ENCODE results near the gene SRGAP3.
"Not testable (repeated sequence)": the region's sequence is repeated elsewhere in the genome, so short reads cannot be mapped to it uniquely, and the experiment has no call there.

SRGAP3 gene

GRCh38 chr3:9249273-9250192 lies at the start of gene SRGAP3:
TSS of gene SRGAP3 (minus strand) at chr3:9249646. CDS start at chr3:9248951, 695 bp downstream.
- H3K9me3 Mint-ChIP-seq: no peaks in the 10 kb centered on the region
- peaks cover 41% of the 10 kb centered on the region for H3K4me1 Mint-ChIP-seq (ENCODE audit: low read depth)
- intact Hi-C loops (cut with micrococcal nuclease): no loop called here
- peaks cover 10% of the 10 kb centered on the region for H3K27me3 Mint-ChIP-seq
- no peaks in the 10 kb centered on the region for H3K36me3 Mint-ChIP-seq (ENCODE audit: low read depth)
- peak within 1 kb of the TSS; percentile 77 for H3K27ac Mint-ChIP-seq
- H3K4me3 Mint-ChIP-seq: peak within 1 kb of the TSS; percentile 74

DNA sequence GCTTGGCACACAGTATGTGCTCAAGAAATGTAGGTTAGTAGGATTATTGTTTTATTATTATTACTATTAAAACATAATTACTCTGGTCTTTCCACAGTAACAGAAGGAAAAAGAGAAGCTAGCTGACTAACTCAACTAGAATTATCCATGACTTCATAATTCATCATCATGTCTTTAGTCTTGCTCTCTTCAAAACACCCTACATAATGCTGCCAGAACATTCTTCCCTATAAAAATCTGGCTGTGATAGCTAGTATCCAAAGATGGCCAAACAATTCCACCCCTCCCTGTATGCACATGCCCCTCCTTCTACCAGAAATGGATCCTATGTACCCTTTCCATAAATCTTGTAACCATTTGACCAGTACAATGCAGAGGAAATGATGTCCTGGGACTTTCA lies 48.8 kb upstream of the SRGAP3 start:
- Mint-ChIP-seq H3K36me3 (ENCODE audit: low read depth) (no peaks in the 10 kb centered on the region), H3K27me3 (peaks cover 13% of the 10 kb centered on the region), H3K4me3 (no peak overlapping the region), H3K27ac (no peak overlapping the region), H3K9me3 (no peaks in the 10 kb centered on the region), H3K4me1 (ENCODE audit: low read depth) (peaks cover 7% of the 10 kb centered on the region)
- intact Hi-C loops (cut with micrococcal nuclease): no loop called here

DNA sequence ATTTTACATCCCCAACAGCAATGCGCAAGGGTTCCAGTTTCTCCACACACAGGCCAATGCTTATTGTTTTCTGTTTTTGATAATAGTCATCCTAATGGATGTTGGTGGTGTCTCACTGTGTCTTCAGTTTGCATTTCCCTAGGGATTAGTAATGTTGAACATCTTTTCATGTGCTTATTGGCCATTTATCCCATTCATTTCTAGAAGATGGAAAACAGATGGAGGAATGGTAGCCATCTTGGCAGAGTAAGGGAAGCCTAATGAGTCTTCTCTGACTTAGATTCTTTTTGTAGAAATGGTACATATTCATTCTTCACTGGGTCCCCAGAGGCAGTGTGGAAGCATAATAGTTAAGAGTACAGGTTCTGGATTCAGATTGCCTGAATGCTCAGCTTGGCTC lies 46.8 kb upstream of the SRGAP3 start:
- Mint-ChIP-seq H3K27me3 (peaks cover 18% of the 10 kb centered on the region), H3K36me3 (ENCODE audit: low read depth) (no peaks in the 10 kb centered on the region), H3K4me1 (ENCODE audit: low read depth) (no peaks in the 10 kb centered on the region), H3K4me3 (no peak overlapping the region), H3K9me3 (no peaks in the 10 kb centered on the region), H3K27ac (no peak overlapping the region)
- intact Hi-C loops (cut with micrococcal nuclease): no loop called here

DNA sequence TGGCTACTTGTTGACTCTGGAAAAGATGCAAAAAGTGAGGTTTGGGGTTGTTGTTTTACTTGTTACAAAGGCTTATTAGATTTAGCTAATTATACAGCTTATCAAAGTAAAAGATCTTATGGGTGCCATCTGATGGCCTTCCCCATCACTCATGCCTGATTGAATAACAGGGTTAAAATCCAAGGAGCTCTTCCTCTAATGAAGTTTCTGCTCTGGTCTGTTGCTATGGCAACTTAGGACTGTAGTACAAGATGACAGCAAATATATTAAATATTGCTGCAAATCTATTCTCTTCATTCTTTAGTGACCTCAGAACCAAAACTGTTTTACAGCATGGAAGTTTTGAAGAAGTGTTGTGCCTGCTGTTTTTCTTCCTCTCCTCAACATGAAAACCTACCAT lies 45.6 kb upstream of the SRGAP3 start:
- intact Hi-C loops (cut with micrococcal nuclease): no loop called here
- Mint-ChIP-seq H3K27ac (no peak overlapping the region), H3K4me1 (ENCODE audit: low read depth) (no peaks in the 10 kb centered on the region), H3K27me3 (peaks cover 15% of the 10 kb centered on the region), H3K36me3 (ENCODE audit: low read depth) (no peaks in the 10 kb centered on the region), H3K9me3 (no peaks in the 10 kb centered on the region), H3K4me3 (no peak overlapping the region)

DNA sequence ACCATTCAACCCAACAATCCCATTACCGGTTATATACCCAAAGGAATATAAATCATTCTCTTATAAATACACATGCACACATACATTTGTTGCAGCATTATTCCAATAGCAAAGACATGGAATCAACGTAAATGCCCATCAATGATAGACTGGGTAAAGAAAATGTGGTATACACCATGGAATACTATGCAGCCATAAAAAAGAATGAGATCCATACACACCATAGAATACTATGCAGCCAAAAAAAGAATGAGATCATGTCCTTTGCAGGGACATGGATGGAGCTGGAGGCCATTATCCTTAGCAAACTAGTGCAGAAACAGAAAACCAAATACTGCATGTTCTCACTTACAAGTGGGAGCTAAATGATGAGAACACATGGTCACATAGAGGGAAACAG lies 44.5 kb upstream of the SRGAP3 start:
- H3K36me3 Mint-ChIP-seq (ENCODE audit: low read depth); H3K4me3 Mint-ChIP-seq; H3K9me3 Mint-ChIP-seq; H3K27ac Mint-ChIP-seq; intact Hi-C loops (cut with micrococcal nuclease); H3K4me1 Mint-ChIP-seq (ENCODE audit: low read depth): not testable (repeated sequence)
- peaks cover 15% of the 10 kb centered on the region for H3K27me3 Mint-ChIP-seq

- no peaks in the 10 kb centered on the region for H3K9me3 Mint-ChIP-seq
- H3K4me1 Mint-ChIP-seq (ENCODE audit: low read depth): no peaks in the 10 kb centered on the region
- H3K27ac Mint-ChIP-seq: no peak overlapping the region
- H3K27me3 Mint-ChIP-seq: peaks cover 15% of the 10 kb centered on the region
- H3K4me3 Mint-ChIP-seq: no peak overlapping the region
- no peaks in the 10 kb centered on the region for H3K36me3 Mint-ChIP-seq (ENCODE audit: low read depth)
- intact Hi-C loops (cut with micrococcal nuclease): no loop called here
These were observed 43.6 kb upstream of the SRGAP3 start for GRCh38 chr3:9293076-9293475.

- H3K27ac Mint-ChIP-seq: no peak overlapping the region
- H3K4me3 Mint-ChIP-seq: no peak overlapping the region
- no peaks in the 10 kb centered on the region for H3K4me1 Mint-ChIP-seq (ENCODE audit: low read depth)
- H3K27me3 Mint-ChIP-seq: peaks cover 16% of the 10 kb centered on the region
- H3K36me3 Mint-ChIP-seq (ENCODE audit: low read depth): no peaks in the 10 kb centered on the region
- intact Hi-C loops (cut with micrococcal nuclease): no loop called here
- H3K9me3 Mint-ChIP-seq: no peaks in the 10 kb centered on the region
These were observed 43.1 kb upstream of the SRGAP3 start for GRCh38 chr3:9292516-9292915.

DNA sequence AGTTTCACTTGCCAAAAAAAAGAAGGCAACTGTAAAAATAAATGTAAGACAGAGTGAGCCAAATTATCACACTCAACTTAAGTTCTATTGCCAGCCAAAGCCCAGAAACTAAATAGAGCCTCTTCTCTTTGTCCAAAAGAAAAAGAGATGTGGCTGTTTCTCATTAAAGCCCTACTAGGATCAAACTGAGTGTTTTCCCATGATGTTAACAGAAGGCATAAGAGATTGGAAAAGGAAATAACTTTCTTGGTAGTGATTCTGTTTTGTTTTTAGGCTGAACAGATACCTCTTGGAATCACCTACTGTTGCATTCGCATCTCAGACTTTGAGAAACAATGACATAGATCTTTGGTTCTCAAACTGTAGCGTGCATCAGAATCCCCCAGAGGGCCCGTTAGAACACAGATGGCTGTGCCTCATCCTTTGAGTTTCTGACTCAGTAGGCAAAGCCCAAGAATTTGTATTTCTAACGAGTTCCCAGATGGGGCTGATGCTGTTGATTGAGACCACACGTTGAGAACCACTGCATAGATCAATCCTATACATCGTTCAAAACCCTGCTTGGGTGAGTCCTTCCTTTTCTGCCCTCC lies 42.5 kb upstream of the SRGAP3 start:
- no peak overlapping the region for H3K27ac Mint-ChIP-seq
- peaks cover 16% of the 10 kb centered on the region for H3K27me3 Mint-ChIP-seq
- intact Hi-C loops (cut with micrococcal nuclease): no loop called here
- H3K4me3 Mint-ChIP-seq: no peak overlapping the region
- no peaks in the 10 kb centered on the region for H3K4me1 Mint-ChIP-seq (ENCODE audit: low read depth)
- H3K9me3 Mint-ChIP-seq: no peaks in the 10 kb centered on the region
- no peaks in the 10 kb centered on the region for H3K36me3 Mint-ChIP-seq (ENCODE audit: low read depth)

GRCh38 chr3:9290566-9290965 lies 41.1 kb upstream of the SRGAP3 start:
- Mint-ChIP-seq H3K9me3 (no peaks in the 10 kb centered on the region), H3K36me3 (ENCODE audit: low read depth) (no peaks in the 10 kb centered on the region), H3K27ac (no peak overlapping the region), H3K4me1 (ENCODE audit: low read depth) (no peaks in the 10 kb centered on the region), H3K27me3 (peaks cover 14% of the 10 kb centered on the region), H3K4me3 (no peak overlapping the region)
- intact Hi-C loops (cut with micrococcal nuclease): no loop called here

DNA sequence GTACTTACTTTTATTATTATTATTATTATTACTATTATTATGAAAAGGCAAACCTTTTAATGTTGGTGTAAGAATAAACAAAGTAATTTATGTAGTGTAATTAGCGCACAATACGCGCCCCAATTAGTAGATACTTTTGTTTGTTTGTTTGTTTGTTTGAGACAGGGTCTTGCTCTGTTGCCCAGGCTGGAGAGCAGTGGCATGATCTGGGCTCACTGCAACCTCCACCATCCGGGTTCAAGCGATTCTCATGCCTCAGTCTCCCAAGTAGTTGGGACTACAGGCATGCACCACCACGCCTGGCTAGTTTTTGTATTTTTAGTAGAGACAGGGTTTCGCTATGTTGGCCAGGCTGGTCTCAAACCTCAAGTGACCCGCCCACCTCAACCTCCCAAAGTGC lies 32.1 kb upstream of the SRGAP3 start:
- H3K4me1 Mint-ChIP-seq (ENCODE audit: low read depth); H3K36me3 Mint-ChIP-seq (ENCODE audit: low read depth); intact Hi-C loops (cut with micrococcal nuclease); H3K27ac Mint-ChIP-seq; H3K9me3 Mint-ChIP-seq; H3K27me3 Mint-ChIP-seq; H3K4me3 Mint-ChIP-seq: not testable (repeated sequence)

DNA sequence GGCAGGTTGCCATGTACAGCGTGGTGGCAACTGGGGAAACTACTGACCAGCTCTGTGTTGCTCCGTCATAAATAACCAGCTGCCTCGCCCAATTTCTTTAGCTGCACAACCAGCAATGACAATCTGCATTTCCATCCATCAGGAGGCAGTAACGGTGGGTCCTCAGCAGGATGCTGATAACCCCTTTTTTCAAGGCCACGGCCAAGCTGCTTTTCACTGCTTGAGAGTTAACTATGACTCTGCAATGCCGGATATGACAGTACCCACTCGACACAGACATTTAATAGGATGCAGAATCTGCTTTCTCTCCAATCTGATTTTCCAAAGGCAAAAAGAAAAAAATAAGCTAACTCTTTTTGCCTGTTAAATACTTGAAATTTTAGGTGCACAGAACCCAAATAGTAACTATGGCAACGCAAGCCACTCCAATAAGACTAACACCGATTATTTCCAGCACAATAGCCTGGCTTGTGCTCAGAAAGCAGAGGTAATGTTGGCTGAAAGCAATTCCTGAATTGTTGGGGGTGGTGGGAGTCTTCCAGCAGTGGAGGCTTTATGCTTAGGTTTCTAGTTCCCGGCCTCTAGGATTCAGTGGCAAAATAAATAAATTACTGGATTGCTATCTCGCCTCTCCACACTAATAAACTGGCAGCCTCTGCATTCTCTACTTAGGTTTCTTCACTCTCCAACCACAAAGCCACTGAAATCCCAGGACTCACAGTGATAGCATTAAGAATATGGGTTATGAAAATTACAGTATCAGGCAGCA lies 31.2 kb upstream of the SRGAP3 start:
- Mint-ChIP-seq H3K27ac (no peak overlapping the region), H3K4me3 (no peak overlapping the region), H3K36me3 (ENCODE audit: low read depth) (no peaks in the 10 kb centered on the region), H3K4me1 (ENCODE audit: low read depth) (no peaks in the 10 kb centered on the region), H3K9me3 (no peaks in the 10 kb centered on the region), H3K27me3 (peaks cover 2% of the 10 kb centered on the region)
- intact Hi-C loops (cut with micrococcal nuclease): no loop called here

DNA sequence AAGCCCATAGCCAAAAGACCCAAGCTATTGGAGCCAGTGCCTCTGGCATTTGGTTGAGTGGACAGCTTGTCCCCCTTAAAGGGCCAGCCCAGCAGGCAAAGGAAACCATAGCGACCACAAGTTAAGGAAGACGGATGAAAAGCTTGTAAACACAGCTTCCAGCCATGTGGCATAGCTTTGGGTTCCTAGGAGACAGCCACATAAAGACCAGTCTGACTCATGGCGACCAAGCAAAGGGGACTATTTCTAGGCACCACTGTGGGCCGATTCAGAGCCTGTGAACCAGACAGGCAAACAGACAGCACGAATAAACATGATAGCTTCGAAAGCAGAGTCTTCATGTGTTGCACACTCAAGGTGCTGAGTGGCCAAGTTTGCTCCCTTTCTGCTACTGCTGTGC lies 30.5 kb upstream of the SRGAP3 start:
- H3K36me3 Mint-ChIP-seq (ENCODE audit: low read depth): no peaks in the 10 kb centered on the region
- peaks cover 2% of the 10 kb centered on the region for H3K27me3 Mint-ChIP-seq
- no peak overlapping the region for H3K4me3 Mint-ChIP-seq
- H3K4me1 Mint-ChIP-seq (ENCODE audit: low read depth): no peaks in the 10 kb centered on the region
- peaks cover 6% of the 10 kb centered on the region for H3K9me3 Mint-ChIP-seq
- H3K27ac Mint-ChIP-seq: no peak overlapping the region
- intact Hi-C loops (cut with micrococcal nuclease): no loop called here

GRCh38 chr3:9278498-9278897 lies 29.1 kb upstream of the SRGAP3 start:
- Mint-ChIP-seq H3K9me3 (peaks cover 9% of the 10 kb centered on the region), H3K27ac (no peak overlapping the region), H3K27me3 (peaks cover 2% of the 10 kb centered on the region), H3K4me1 (ENCODE audit: low read depth) (no peaks in the 10 kb centered on the region), H3K4me3 (no peak overlapping the region), H3K36me3 (ENCODE audit: low read depth) (no peaks in the 10 kb centered on the region)
- intact Hi-C loops (cut with micrococcal nuclease): no loop called here

DNA sequence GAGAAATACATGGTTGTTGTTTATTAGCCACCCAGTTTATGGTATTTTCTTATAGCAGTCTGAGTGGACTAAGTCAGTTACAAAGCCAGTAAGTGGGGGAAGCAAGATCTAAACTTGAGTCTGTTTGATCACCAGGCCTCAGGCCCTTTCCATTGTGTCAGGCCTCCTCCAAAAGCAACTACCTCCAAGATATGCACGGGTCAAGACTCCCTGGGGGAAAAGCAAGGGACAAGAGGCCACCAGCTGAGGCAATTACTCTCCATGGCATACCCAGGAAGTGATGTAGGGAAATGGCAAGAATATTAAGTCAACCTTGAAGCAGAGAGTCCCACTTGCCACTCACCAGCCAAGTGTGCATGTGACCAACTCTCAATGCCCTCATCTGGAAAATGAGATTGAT lies 28.6 kb upstream of the SRGAP3 start:
- intact Hi-C loops (cut with micrococcal nuclease): no loop called here
- Mint-ChIP-seq H3K36me3 (ENCODE audit: low read depth) (no peaks in the 10 kb centered on the region), H3K27ac (no peak overlapping the region), H3K27me3 (peaks cover 5% of the 10 kb centered on the region), H3K9me3 (peaks cover 9% of the 10 kb centered on the region), H3K4me3 (no peak overlapping the region), H3K4me1 (ENCODE audit: low read depth) (no peaks in the 10 kb centered on the region)
